Limb (tissue), 2 donors: ENCODE data around the gene IFIT3.
A peak's percentile ranks its signal among the peaks of the same experiment; 100 is the strongest.

Experiments
- DNase-seq, 2 donors: peaks; one replicate each; pipeline ENCODE4 v3.0.0-alpha.2; 2016; ENCODE audit errors: extremely low spot score in 2 of 2

Gene IFIT3

DNA sequence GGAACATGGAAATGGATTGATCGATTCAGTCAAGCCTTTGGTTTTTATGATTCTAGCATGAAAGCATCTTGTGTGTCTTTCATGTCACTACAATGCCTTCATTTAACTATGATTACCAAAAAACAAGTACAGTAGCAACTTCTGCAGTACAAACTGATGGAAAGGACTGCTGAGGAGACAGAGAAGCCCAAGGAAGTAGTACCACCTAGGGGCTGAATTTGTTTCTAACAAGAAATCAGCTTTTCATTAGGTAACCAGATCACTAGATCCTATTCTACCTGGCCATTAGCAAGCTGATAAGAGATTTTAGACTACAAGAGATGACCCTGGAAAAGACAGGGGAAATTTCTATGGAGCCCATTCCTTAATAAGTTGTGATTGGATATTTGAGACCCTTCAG lies 61.5 kb downstream of the IFIT3 start:
- DNase-seq, result peak in 1 of 2 donors; percentile 66
